IPS-15b (cell line): ENCODE results near the gene PLA2G4A.

Experiments used
- H3K27me3 ChIP-seq: one replicate; pipeline ENCODE4 v1.6.1; 2013; ENCODE audit warnings: low read length; ENCODE audit not compliant: control insufficient read depth, insufficient read depth
- H3K36me3 ChIP-seq: one replicate; pipeline ENCODE4 v1.6.1; 2013; ENCODE audit warnings: low read length; ENCODE audit not compliant: control insufficient read depth, insufficient read depth
- H3K4me1 ChIP-seq: one replicate; pipeline ENCODE4 v1.6.1; 2013; ENCODE audit warnings: mild to moderate bottlenecking, low read length; ENCODE audit not compliant: control insufficient read depth, insufficient read depth
- H3K4me3 ChIP-seq: one replicate; pipeline ENCODE4 v1.5.1; 2013; ENCODE audit warnings: low read depth, low read length
- H3K9ac ChIP-seq: one replicate; pipeline ENCODE4 v1.6.1; 2013; ENCODE audit warnings: low read depth, mild to moderate bottlenecking, low read length
- H3K9me3 ChIP-seq: one replicate; pipeline ENCODE4 v1.6.1; 2013; ENCODE audit warnings: mild to moderate bottlenecking, low read length; ENCODE audit not compliant: control insufficient read depth, insufficient read depth

PLA2G4A gene

DNA sequence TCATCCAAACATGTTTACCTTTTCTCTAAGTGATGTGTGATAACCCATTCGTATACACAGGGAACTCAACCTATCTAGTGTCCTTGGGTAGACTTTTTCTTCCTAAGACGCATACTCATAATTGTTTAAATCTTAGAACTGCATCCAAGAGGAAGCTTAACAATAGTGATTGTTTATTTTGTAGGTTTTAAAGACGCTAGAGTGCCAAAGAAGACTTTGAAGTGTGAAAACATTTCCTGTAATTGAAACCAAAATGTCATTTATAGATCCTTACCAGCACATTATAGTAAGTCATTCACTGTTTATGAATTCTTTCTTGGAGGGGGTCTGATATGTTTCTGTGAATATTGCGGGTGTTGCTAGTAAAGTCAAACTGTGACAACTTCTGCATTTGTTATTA, 25.4 kb downstream of the PLA2G4A start:
- Histone ChIP-seq H3K4me3 (no peak overlapping the region), H3K36me3 (no peaks in the 10 kb centered on the region), H3K4me1 (no peaks in the 10 kb centered on the region), H3K9ac (no peak overlapping the region), H3K27me3 (no peaks in the 10 kb centered on the region), H3K9me3 (no peaks in the 10 kb centered on the region)

DNA sequence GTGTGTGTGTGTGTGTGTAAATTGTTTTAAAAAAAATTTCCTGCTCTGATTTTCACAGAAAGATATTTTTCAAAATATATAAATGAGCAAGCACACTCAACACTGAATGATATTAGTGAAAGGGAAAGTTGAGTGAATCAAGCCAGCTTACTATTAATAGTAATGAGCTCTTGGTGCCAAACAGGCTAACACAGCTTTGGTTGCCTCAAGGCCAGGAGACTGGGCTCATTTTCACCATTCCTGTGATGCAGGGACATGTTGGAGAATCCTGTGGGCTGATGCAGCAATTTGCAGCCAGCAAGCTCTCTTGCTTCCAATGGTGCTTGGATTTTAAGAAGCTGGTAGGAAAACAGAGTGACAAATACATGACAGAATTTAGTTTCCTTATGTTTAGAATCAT, 30.2 kb downstream of the PLA2G4A start:
- H3K36me3 ChIP-seq: no peaks in the 10 kb centered on the region
- no peaks in the 10 kb centered on the region for H3K27me3 ChIP-seq
- no peaks in the 10 kb centered on the region for H3K4me1 ChIP-seq
- H3K4me3 ChIP-seq: no peak overlapping the region
- H3K9ac ChIP-seq: no peak overlapping the region
- no peaks in the 10 kb centered on the region for H3K9me3 ChIP-seq

DNA sequence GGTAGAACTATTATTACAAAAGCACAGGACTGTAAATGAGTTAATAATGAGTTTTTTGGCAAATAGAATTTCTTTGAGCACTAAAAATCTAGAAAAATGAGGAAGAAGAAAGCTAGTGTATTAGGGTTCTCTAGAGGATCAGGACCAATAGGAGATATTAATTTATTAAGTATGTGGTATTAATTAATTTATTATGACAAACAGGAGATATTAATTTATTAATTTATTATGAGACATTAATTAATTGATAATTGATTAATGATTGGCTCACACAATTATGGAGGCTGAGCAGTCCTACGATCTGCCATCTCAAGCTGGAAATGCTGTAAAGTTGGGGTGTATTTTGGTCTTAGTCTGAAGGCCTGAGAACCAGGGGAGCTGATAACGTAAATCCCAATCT, 31.2 kb downstream of the PLA2G4A start:
- H3K9ac ChIP-seq: no peak overlapping the region
- H3K4me1 ChIP-seq: no peaks in the 10 kb centered on the region
- no peaks in the 10 kb centered on the region for H3K9me3 ChIP-seq
- no peaks in the 10 kb centered on the region for H3K36me3 ChIP-seq
- no peak overlapping the region for H3K4me3 ChIP-seq
- no peaks in the 10 kb centered on the region for H3K27me3 ChIP-seq

DNA sequence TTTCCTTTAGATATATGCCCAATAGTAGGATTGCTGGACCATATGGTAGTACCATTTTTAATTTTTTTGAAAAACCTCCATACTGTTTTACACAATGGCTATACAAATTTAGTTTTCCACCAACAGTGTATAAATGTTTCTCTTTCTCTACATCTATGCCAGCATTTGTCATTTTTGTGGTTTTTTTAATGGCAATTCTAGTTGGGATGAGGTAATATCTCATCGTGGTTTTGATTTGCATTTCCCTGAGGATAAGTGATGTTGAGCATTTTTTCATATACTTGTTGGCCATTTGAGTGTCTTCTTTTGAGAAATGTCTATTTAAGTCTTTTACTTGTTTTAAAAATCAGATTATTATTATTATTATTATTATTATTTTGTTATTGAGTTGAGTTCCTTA, 35.5 kb downstream of the PLA2G4A start:
- Histone ChIP-seq H3K27me3 (no peaks in the 10 kb centered on the region), H3K9me3 (no peaks in the 10 kb centered on the region), H3K9ac (no peak overlapping the region), H3K36me3 (no peaks in the 10 kb centered on the region), H3K4me3 (no peak overlapping the region), H3K4me1 (no peaks in the 10 kb centered on the region)

DNA sequence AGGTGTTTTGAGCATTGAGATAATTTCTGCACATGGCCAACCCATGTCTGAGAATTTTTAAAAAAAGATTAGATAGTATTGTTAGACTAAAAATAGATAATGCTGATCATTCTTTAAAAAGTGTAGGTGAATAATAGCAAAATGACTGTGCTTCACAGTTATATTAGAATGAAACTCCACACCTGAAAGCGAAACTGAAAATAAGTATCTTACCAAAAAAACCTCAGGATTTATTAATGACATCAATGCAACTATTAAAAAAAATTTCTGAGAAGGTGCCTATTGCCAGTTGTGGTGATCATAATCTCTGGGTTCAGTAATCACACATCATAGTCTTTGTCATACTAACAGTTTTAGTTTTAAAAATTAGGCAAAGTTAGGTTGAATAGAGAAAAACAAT, 36.5 kb downstream of the PLA2G4A start:
- peaks cover 6% of the 10 kb centered on the region for H3K4me1 ChIP-seq
- H3K9ac ChIP-seq: no peak overlapping the region
- no peaks in the 10 kb centered on the region for H3K9me3 ChIP-seq
- H3K4me3 ChIP-seq: no peak overlapping the region
- H3K27me3 ChIP-seq: no peaks in the 10 kb centered on the region
- no peaks in the 10 kb centered on the region for H3K36me3 ChIP-seq

DNA sequence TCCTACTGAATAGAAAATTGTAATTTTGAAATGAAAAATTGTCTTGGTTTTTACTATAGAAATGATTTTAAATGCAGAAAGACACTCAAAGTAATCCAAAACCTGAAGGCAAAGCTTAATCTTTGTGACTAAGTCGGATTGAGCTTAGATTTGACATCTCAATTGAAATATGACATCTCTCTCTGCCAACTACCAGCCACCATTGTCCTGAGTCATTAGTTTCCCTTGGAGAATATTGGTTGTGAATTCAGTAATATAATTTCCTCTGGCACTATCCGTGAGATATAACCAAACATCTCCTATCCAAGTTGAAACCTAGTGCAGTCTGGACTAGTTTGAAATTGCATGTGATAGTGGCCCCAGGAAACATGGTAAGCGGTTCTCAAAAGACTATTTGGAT, 37.1 kb downstream of the PLA2G4A start:
- Histone ChIP-seq H3K9me3 (no peaks in the 10 kb centered on the region), H3K36me3 (no peaks in the 10 kb centered on the region), H3K9ac (no peak overlapping the region), H3K27me3 (no peaks in the 10 kb centered on the region), H3K4me3 (no peak overlapping the region), H3K4me1 (peaks cover 6% of the 10 kb centered on the region)

DNA sequence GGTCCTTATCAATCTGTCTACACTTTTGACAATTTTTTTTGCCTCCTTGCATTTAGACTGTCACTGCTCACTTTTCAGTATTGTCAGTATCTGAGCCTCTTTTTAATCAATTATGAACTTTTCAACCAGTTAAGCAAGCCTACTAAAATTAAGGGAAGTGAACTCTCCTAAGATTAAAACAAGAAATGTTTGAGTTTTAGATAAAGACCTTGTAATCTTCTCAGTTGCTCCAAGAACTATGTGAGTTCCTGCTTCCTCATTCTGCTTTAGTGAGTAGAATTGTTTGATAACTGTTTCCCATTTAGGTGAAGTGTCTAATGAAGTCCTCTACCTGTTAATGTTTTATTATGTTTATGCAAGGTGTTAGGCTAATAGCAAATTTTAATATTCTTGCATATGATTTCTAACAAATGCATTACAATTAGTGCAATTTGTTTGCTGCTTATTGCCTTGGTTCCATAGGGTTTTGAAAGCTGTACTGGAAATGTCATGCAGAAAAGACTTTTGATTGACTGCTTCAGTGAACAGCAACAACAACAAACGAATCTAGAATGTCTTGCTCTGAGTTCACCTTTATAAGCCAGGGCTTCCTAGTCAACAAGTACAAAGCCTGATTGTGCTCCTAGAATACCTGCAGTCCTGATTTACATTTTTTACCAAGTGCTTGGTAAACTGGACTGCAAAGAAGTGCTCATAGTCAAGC, 40.9 kb downstream of the PLA2G4A start:
- peaks cover 30% of the 10 kb centered on the region for H3K4me1 ChIP-seq
- no peak overlapping the region for H3K9ac ChIP-seq
- H3K4me3 ChIP-seq: no peak overlapping the region
- no peaks in the 10 kb centered on the region for H3K36me3 ChIP-seq
- H3K27me3 ChIP-seq: no peaks in the 10 kb centered on the region
- H3K9me3 ChIP-seq: no peaks in the 10 kb centered on the region

DNA sequence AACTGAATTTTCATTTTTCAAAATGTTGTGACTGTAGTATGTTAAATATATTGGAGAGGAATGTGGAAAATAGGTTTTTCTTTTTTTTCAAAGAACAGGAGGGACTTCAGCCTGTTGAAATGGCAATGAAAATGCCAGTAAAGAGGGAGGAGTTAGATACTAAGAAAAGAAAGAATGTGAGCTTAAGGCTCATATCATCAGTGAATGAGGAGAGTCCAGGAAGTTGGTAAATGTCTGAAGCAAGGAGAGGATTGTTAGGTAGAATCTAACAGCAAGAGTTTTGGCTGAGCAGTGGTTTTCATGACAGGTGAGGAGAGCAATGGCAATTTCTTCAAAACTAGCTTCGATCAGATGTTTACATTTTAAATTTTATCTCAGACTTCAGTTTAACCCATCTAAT, 43.0 kb downstream of the PLA2G4A start:
- Histone ChIP-seq H3K36me3 (no peaks in the 10 kb centered on the region), H3K4me1 (peaks cover 38% of the 10 kb centered on the region), H3K27me3 (no peaks in the 10 kb centered on the region), H3K9ac (no peak overlapping the region), H3K9me3 (no peaks in the 10 kb centered on the region), H3K4me3 (no peak overlapping the region)

DNA sequence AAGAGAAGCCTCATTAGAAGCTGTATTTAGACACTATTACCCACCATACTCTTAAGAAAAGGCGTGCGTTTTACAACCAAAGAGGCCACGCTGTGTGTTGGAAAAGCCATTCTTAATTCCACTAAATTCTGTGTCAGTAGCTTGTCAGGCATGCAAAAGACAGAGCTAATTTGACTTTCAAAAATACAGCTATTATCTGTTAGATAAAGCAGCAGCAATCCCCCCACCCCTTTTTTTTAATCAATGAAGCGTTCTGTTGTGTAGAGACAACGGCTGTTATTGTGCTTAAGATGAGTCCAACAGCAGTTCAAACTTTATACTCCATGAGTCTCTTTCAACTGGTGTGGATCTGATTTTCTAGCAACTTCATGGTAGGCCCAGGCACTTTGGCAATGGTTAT, 43.5 kb downstream of the PLA2G4A start:
- Histone ChIP-seq H3K36me3 (no peaks in the 10 kb centered on the region), H3K4me1 (peaks cover 38% of the 10 kb centered on the region), H3K9ac (no peak overlapping the region), H3K9me3 (no peaks in the 10 kb centered on the region), H3K4me3 (no peak overlapping the region), H3K27me3 (no peaks in the 10 kb centered on the region)

DNA sequence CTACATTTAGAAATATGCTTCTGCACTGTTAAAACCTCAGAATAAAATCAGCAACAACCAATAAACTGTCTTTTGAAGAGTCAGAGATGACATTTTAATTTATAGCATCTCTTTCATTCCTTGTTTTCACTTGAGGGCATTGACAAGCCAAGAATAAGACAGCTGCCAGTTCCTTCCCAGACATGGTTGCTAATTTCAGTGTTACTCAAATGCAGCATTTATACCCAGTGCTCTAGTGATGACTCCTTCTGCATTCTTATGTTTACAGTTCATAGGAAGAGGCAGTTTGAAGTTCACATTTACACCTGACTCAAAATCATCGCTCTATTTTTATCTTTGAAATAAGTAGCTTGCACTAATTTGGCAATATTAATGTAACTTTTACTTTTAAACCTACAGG, 44.9 kb downstream of the PLA2G4A start:
- H3K4me1 ChIP-seq: peaks cover 38% of the 10 kb centered on the region

DNA sequence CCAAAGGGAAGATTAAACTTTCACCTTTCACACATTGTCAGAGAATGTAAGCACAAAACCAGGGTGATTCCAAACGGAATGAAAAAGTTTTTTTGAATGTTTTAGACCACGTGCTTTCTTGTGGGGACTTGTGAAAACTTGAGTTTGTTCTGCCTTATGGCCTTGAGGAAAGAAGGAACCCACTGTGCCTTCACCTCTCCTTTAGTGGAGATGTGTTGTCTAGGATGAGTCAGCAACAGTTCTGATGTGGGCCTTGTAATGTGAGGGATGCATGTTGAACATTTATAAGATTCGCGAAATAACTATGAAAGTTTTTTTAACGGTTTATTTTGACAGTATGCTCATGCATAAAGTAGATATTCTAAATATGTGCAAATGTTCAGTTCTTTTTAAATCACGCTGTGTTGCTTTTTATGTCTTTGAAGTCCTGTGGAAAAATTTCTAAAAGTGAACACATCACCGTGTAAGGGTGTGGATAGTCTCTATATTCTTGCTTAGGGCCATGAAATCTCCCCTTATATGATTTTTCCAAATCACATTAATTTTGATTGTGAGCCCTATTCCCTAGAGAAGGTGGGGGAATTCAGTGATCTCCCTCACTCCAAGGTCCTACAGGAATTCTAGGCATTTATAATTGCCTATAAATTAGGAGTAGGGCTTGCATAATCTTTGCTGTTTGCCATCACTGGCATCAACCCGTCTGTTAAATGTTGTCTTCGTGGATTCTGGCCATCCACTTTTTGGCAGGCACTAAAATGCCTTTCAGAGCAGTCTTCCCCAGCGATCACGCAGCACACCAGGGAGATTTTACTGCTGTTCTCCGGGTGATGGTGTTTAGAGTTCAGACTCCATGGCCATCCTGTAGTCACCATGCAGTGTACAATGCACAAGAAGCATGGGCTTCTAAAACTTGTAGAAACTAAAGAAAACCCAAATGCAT, 47.4 kb downstream of the PLA2G4A start:
- Histone ChIP-seq H3K9me3 (no peaks in the 10 kb centered on the region), H3K4me1 (peaks cover 28% of the 10 kb centered on the region), H3K4me3 (no peak overlapping the region), H3K27me3 (no peaks in the 10 kb centered on the region), H3K9ac (no peak overlapping the region), H3K36me3 (no peaks in the 10 kb centered on the region)

More for the DNA sequence above, 44.9 kb downstream of the PLA2G4A start:
- Histone ChIP-seq H3K4me3 (no peak overlapping the region), H3K9ac (no peak overlapping the region), H3K9me3 (no peaks in the 10 kb centered on the region), H3K27me3 (no peaks in the 10 kb centered on the region), H3K36me3 (no peaks in the 10 kb centered on the region)

DNA sequence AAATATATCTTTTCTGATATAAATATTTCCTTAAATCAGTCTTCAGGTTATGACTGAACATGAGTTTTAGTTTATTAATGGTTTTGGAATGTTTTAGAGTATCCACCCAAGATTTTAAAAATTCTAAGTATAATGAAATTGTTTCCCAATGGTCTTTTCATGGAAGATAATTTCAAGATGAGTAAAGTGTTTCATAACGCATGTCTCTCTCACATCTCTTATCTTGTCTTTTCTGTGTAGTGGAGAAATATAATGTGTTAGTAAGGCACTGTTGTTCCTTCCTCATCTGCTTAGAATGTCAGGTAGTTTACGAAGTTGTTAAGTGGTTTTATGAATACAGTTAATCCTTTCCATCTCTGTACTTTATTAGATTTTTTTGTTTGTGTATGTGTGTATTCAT, 49.6 kb downstream of the PLA2G4A start:
- H3K4me1 ChIP-seq: peaks cover 14% of the 10 kb centered on the region

More for the DNA sequence above, 49.6 kb downstream of the PLA2G4A start:
- Histone ChIP-seq H3K9me3 (no peaks in the 10 kb centered on the region), H3K9ac (no peak overlapping the region), H3K27me3 (no peaks in the 10 kb centered on the region), H3K36me3 (no peaks in the 10 kb centered on the region), H3K4me3 (no peak overlapping the region)
